ENCODE measurements around the gene DPP10.

Gene DPP10

DNA sequence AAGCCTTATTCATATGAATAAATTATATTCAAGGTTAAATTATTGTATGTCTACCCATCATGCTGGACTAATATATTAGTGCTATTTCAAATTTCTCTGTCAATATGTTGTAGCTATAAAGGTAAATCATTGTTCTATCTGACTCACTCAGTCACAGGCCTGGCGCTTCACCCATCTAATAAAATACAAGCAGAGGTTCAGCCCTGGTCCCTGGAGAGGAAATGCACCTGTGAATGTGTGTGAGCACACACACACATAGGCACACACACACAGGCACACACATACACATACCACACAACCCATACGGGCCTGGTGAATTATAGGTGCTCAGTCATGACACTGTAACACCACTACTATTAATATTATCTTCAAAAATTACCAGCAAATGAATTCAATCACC is 1396.1 kb downstream of the DPP10 start:
- no CpG with 5 or more reads among the region's 2 CpGs for WGBS (ENCODE audit: extremely low coverage, insufficient coverage, insufficient read length)
- no peak for DNase-seq
- no peak overlapping the region for H4K8ac ChIP-seq (ENCODE audit: low read depth, low read length)
- H3K23ac ChIP-seq (ENCODE audit: low read length) = no peak overlapping the region
- H2BK12ac ChIP-seq (ENCODE audit: low read length) = no peak overlapping the region
- no peaks in the 10 kb centered on the region for H3K79me1 ChIP-seq (ENCODE audit: low read length)
- no peak overlapping the region for H3K9ac ChIP-seq (ENCODE audit: low read length)
- no peak overlapping the region for H3K27ac ChIP-seq (ENCODE audit: low read depth, low read length)
- H3K14ac ChIP-seq (ENCODE audit: low read length) = no peak overlapping the region
- no peak overlapping the region for H3K4ac ChIP-seq (ENCODE audit: low read depth, low read length)
- H3K4me1 ChIP-seq (ENCODE audit: control insufficient read depth in 1 of 2, insufficient read depth in 2 of 2, low read length in 2 of 2) = no peaks in the 10 kb centered on the region
- H3K36me3 ChIP-seq (ENCODE audit: control insufficient read depth in 1 of 2, insufficient read depth in 2 of 2, low read length in 2 of 2) = no peaks in the 10 kb centered on the region
- H4K12ac ChIP-seq (ENCODE audit: low read depth, low read length) = no peak overlapping the region
- H2BK120ac ChIP-seq (ENCODE audit: insufficient read depth, low read length, poor library complexity) = no peak overlapping the region
- no peaks in the 10 kb centered on the region for H3K27me3 ChIP-seq (ENCODE audit: insufficient read depth, low read length)
- no peak overlapping the region for H2BK5ac ChIP-seq (ENCODE audit: low read depth, low read length, poor library complexity)
- no peak overlapping the region for H2AK5ac ChIP-seq (ENCODE audit: low read length)
- H4K91ac ChIP-seq (ENCODE audit: low read depth, low read length) = no peak overlapping the region
- H3K4me3 ChIP-seq (ENCODE audit: low read depth, low read length) = no peak overlapping the region
- H2AFZ ChIP-seq (ENCODE audit: insufficient read depth, low read length, poor library complexity) = no peak overlapping the region
- H3K4me2 ChIP-seq (ENCODE audit: low read length) = no peak overlapping the region
- H3K9me3 ChIP-seq (ENCODE audit: insufficient read depth, low read depth, low read length) = no peaks in the 10 kb centered on the region
- no peaks in the 10 kb centered on the region for H3K79me2 ChIP-seq (ENCODE audit: control insufficient read depth, insufficient read depth, low read length, poor library complexity)
- H3K18ac ChIP-seq (ENCODE audit: low read length) = no peak overlapping the region

- Histone ChIP-seq H3K4me3 (ENCODE audit: low read depth, low read length) (no peak overlapping the region), H3K4ac (ENCODE audit: low read depth, low read length) (no peak overlapping the region), H3K9me3 (ENCODE audit: insufficient read depth, low read depth, low read length) (no peaks in the 10 kb centered on the region), H4K8ac (ENCODE audit: low read depth, low read length) (no peak overlapping the region), H3K4me2 (ENCODE audit: low read length) (no peak overlapping the region), H3K79me2 (ENCODE audit: control insufficient read depth, insufficient read depth, low read length, poor library complexity) (no peaks in the 10 kb centered on the region), H2BK5ac (ENCODE audit: low read depth, low read length, poor library complexity) (no peak overlapping the region), H2BK120ac (ENCODE audit: insufficient read depth, low read length, poor library complexity) (no peak overlapping the region), H3K27ac (ENCODE audit: low read depth, low read length) (no peak overlapping the region), H3K23ac (ENCODE audit: low read length) (no peak overlapping the region), H3K18ac (ENCODE audit: low read length) (no peak overlapping the region), H3K36me3 (ENCODE audit: control insufficient read depth in 1 of 2, insufficient read depth in 2 of 2, low read length in 2 of 2) (no peaks in the 10 kb centered on the region), H4K91ac (ENCODE audit: low read depth, low read length) (no peak overlapping the region), H3K9ac (ENCODE audit: low read length) (no peak overlapping the region), H2AFZ (ENCODE audit: insufficient read depth, low read length, poor library complexity) (no peak overlapping the region), H2BK12ac (ENCODE audit: low read length) (no peak overlapping the region), H3K27me3 (ENCODE audit: insufficient read depth, low read length) (no peaks in the 10 kb centered on the region), H3K79me1 (ENCODE audit: low read length) (no peaks in the 10 kb centered on the region), H4K12ac (ENCODE audit: low read depth, low read length) (no peak overlapping the region), H3K4me1 (ENCODE audit: control insufficient read depth in 1 of 2, insufficient read depth in 2 of 2, low read length in 2 of 2) (no peaks in the 10 kb centered on the region), H3K14ac (ENCODE audit: low read length) (no peak overlapping the region), H2AK5ac (ENCODE audit: low read length) (no peak overlapping the region)
- WGBS (ENCODE audit: extremely low coverage, insufficient coverage, insufficient read length) = no CpG with 5 or more reads among the region's 3 CpGs
- DNase-seq = no peak
Measured at GRCh38 chr2:115842306-115842705, 1399.9 kb downstream of the DPP10 start.

DNA sequence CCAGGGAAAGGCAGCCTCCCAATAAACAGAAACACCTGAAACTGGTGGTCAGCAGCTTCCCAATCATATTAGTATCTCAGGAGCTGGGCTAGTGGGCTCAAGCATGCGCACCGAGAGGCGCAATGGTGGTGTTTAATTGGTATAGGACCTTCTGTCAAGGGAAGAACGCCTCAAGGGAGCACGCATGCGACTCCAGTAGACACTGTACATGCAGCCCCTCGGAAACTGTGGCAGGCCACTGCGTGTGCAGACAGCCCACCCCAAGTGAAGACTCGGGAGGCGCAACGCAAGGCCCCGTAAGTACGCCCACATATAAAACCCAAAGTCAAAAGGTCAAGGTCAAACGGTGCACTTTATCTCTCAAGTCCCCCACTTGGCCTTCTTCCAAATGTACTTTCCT is 1405.8 kb downstream of the DPP10 start:
- Histone ChIP-seq H4K91ac (ENCODE audit: low read depth, low read length) (no peak overlapping the region), H3K4me2 (ENCODE audit: low read length) (no peak overlapping the region), H3K27ac (ENCODE audit: low read depth, low read length) (no peak overlapping the region), H2AK5ac (ENCODE audit: low read length) (no peak overlapping the region), H3K27me3 (ENCODE audit: insufficient read depth, low read length) (no peaks in the 10 kb centered on the region), H3K36me3 (ENCODE audit: control insufficient read depth in 1 of 2, insufficient read depth in 2 of 2, low read length in 2 of 2) (no peaks in the 10 kb centered on the region), H3K4ac (ENCODE audit: low read depth, low read length) (no peak overlapping the region), H3K4me3 (ENCODE audit: low read depth, low read length) (no peak overlapping the region), H3K79me1 (ENCODE audit: low read length) (no peaks in the 10 kb centered on the region), H4K8ac (ENCODE audit: low read depth, low read length) (no peak overlapping the region), H3K9ac (ENCODE audit: low read length) (no peak overlapping the region), H2AFZ (ENCODE audit: insufficient read depth, low read length, poor library complexity) (no peak overlapping the region), H2BK5ac (ENCODE audit: low read depth, low read length, poor library complexity) (no peak overlapping the region), H3K23ac (ENCODE audit: low read length) (no peak overlapping the region), H4K12ac (ENCODE audit: low read depth, low read length) (no peak overlapping the region), H3K9me3 (ENCODE audit: insufficient read depth, low read depth, low read length) (no peaks in the 10 kb centered on the region), H3K14ac (ENCODE audit: low read length) (no peak overlapping the region), H3K4me1 (ENCODE audit: control insufficient read depth in 1 of 2, insufficient read depth in 2 of 2, low read length in 2 of 2) (no peaks in the 10 kb centered on the region), H2BK12ac (ENCODE audit: low read length) (no peak overlapping the region), H2BK120ac (ENCODE audit: insufficient read depth, low read length, poor library complexity) (no peak overlapping the region), H3K18ac (ENCODE audit: low read length) (no peak overlapping the region), H3K79me2 (ENCODE audit: control insufficient read depth, insufficient read depth, low read length, poor library complexity) (no peaks in the 10 kb centered on the region)
- DNase-seq = no peak
- WGBS (ENCODE audit: extremely low coverage, insufficient coverage, insufficient read length) = no CpG with 5 or more reads among the region's 14 CpGs

DNA sequence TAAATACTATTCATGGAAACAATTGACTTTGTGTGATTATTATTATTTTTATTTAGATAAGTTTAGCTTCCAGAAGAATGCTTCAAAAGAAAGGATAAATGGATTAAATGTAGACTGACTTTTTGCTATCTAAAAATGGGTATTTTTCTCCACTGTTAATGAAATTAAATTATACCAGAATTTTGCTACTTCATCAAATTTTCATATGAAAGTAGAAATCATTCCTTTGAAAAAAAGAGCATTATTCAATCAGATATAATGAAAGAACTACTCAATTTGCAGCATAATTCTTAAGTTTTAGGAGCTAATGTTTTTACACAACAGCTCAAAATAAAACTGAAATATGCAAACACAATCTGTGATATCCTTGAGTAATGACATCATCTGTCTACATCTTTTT is 1424.6 kb downstream of the DPP10 start:
- Histone ChIP-seq H2BK5ac (ENCODE audit: low read depth, low read length, poor library complexity) (no peak overlapping the region), H3K9ac (ENCODE audit: low read length) (no peak overlapping the region), H2AFZ (ENCODE audit: insufficient read depth, low read length, poor library complexity) (no peak overlapping the region)

More for the DNA sequence above, 1424.6 kb downstream of the DPP10 start:
- Histone ChIP-seq H3K23ac (ENCODE audit: low read length) (no peak overlapping the region), H3K18ac (ENCODE audit: low read length) (no peak overlapping the region), H3K4me2 (ENCODE audit: low read length) (no peak overlapping the region), H3K9me3 (ENCODE audit: insufficient read depth, low read depth, low read length) (no peaks in the 10 kb centered on the region), H3K79me1 (ENCODE audit: low read length) (no peaks in the 10 kb centered on the region), H3K27me3 (ENCODE audit: insufficient read depth, low read length) (no peaks in the 10 kb centered on the region), H3K27ac (ENCODE audit: low read depth, low read length) (no peak overlapping the region), H4K12ac (ENCODE audit: low read depth, low read length) (no peak overlapping the region), H4K91ac (ENCODE audit: low read depth, low read length) (no peak overlapping the region), H3K4ac (ENCODE audit: low read depth, low read length) (no peak overlapping the region), H3K36me3 (ENCODE audit: control insufficient read depth in 1 of 2, insufficient read depth in 2 of 2, low read length in 2 of 2) (no peaks in the 10 kb centered on the region), H2BK12ac (ENCODE audit: low read length) (no peak overlapping the region), H2AK5ac (ENCODE audit: low read length) (no peak overlapping the region), H2BK120ac (ENCODE audit: insufficient read depth, low read length, poor library complexity) (no peak overlapping the region), H3K4me3 (ENCODE audit: low read depth, low read length) (no peak overlapping the region), H3K79me2 (ENCODE audit: control insufficient read depth, insufficient read depth, low read length, poor library complexity) (no peaks in the 10 kb centered on the region), H3K4me1 (ENCODE audit: control insufficient read depth in 1 of 2, insufficient read depth in 2 of 2, low read length in 2 of 2) (no peaks in the 10 kb centered on the region), H3K14ac (ENCODE audit: low read length) (no peak overlapping the region), H4K8ac (ENCODE audit: low read depth, low read length) (no peak overlapping the region)
- no peak for DNase-seq
